GM12874 (cell line): ENCODE data around the gene STK33.

Experiments
- CTCF ChIP-seq: IDR thresholded peaks from 2 replicates; pipeline ENCODE4 v1.5.1; 2011; ENCODE audit warnings: low read depth, mild to moderate bottlenecking, control low read depth, low read length, moderate library complexity; ENCODE audit not compliant: insufficient read depth

The STK33 gene

GRCh38 chr11:8601376-8602133 is 7.5 kb upstream of the STK33 start:
- TF ChIP-seq CTCF: no peak

GRCh38 chr11:8598506-8598905 is 4.5 kb upstream of the STK33 start:
- no peak for TF ChIP-seq CTCF

- TF ChIP-seq CTCF: no peak
Observed at GRCh38 chr11:8597182-8597581, 3.2 kb upstream of the STK33 start.

- TF ChIP-seq CTCF: no peak
Observed at GRCh38 chr11:8596504-8597046, 2.5 kb upstream of the STK33 start.

GRCh38 chr11:8593455-8593854 is 573 bp downstream of the STK33 start:
- TF ChIP-seq CTCF: no peak

- no peak for TF ChIP-seq CTCF
Observed at GRCh38 chr11:8587915-8588314, 6.1 kb downstream of the STK33 start.

GRCh38 chr11:8586805-8587204 is 7.2 kb downstream of the STK33 start:
- no peak for TF ChIP-seq CTCF
